ENCODE data around the gene ZNF311. TPM values are rescaled to one million over a fixed set of nuclear protein-coding genes. Genes with fewer than 3 reads are reported as not detected.
A peak's percentile ranks its signal among the peaks of the same experiment; 100 is the strongest.
"Not testable (repeated sequence)": the region's sequence is repeated elsewhere in the genome, so short reads cannot be mapped to it uniquely, and the experiment has no call there.

Gene ZNF311
- polyA plus RNA-seq, 1 donor from 2014 or later: not detected

DNA sequence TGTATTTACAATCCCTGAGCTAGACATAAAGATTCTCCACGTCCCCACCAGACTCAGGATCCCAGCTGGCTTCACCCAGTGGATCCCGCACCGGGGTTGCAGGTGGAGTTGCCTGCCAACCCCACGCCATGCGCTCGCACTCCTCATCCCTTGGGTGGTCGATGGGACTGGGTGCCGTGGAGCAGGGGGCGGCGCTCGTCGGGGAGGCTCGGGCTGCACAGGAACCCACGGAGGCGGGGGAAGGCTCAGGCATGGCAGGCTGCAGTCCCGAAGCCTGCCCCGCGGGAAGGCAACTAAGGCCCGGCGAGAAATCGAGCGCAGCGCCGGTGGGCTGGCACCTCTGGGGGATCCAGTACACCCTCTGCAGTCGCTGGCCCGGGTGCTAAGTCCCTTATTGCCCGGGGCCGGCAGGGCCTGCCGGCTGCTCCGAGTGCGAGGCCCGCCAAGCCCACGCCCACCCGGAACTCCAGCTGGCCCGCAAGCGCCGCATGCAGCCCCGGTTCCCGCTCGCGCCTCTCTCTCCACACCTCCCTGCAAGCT lies 55.4 kb downstream of the ZNF311 start:
- not testable (repeated sequence) for H3K27me3 Mint-ChIP-seq
- peak overlapping the region in 1 of 3 donors; percentile 59 for H3K27ac Mint-ChIP-seq

DNA sequence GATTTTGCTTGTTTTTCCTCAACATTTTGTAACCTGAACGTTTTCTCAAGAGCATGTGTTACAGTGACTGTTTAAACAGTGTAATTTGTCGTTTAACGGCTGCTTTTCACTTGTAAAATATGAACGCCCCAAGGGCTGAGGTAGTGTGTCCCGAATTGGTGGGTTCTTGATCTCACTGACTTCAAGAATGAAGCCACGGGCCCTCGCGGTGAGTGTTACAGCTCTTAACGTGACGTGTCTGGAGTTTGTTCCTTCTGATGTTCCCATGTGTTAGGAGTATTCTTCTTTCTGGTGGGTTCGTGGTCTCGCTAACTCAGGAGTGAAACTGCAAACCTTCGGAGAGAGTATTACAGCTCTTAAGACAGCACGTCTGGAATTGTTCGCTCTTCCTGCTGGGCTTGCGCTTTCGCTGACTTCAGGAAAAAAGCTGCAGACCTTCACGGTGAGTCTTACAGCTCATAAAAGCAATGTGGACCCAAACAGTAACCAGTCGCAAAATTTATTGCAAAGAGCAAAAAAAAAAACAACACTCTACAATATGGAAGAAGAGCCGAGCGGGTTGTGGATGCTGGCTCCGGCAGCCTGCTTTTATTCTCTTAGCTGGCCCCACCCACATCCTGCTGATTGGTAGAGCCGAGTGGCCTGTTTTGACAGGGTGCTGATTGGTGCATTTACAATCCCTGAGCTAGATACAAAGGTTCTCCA lies 56.2 kb downstream of the ZNF311 start:
- Mint-ChIP-seq H3K4me1 (peaks cover 14 to 36% (median 25%) of the 10 kb centered on the region in 3 donors), H3K27ac (peak overlapping the region in 1 of 3 donors; percentile 59), H3K4me3 (no peak overlapping the region), H3K9me3 (peaks cover 0 to 6% (median 0%) of the 10 kb centered on the region in 3 donors), H3K27me3 (peaks cover 9% of the 10 kb centered on the region), H3K36me3 (no peaks in the 10 kb centered on the region)

More for the DNA sequence above, 55.4 kb downstream of the ZNF311 start:
- H3K4me3 Mint-ChIP-seq, H3K9me3 Mint-ChIP-seq, H3K36me3 Mint-ChIP-seq: not testable (repeated sequence)
- peaks cover 8 to 31% (median 19%) of the 10 kb centered on the region in 3 donors for H3K4me1 Mint-ChIP-seq

DNA sequence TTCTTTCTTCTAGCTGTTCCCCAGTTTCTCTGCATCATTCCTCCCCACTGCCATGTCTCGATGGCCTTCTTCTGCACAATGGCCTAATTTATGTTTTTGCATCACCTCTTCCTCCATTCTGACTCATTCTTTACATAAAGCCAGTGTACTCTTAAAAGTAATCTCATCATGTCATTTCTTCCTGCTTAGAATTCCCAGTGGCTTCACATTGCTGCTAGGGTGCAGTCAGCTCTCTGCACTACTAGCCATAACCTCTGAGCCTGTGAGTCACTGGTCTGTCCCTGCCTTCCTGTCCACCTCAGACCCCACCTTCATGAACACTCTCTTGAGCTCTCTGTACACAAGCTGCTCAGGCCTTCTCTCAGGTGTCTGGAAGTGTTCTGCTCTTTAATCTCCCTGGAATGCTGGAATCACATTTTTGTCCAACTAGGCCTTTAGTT lies 57.3 kb downstream of the ZNF311 start:
- H3K36me3 Mint-ChIP-seq: no peaks in the 10 kb centered on the region
- H3K27ac Mint-ChIP-seq: no peak overlapping the region
- peaks cover 17 to 27% (median 23%) of the 10 kb centered on the region in 3 donors for H3K4me1 Mint-ChIP-seq
- peaks cover 2% of the 10 kb centered on the region for H3K27me3 Mint-ChIP-seq
- H3K4me3 Mint-ChIP-seq: no peak overlapping the region
- peaks cover 0 to 4% (median 0%) of the 10 kb centered on the region in 3 donors for H3K9me3 Mint-ChIP-seq

- Mint-ChIP-seq H3K9me3 (peaks cover 0 to 4% (median 0%) of the 10 kb centered on the region in 3 donors), H3K4me1 (peaks cover 17 to 25% (median 22%) of the 10 kb centered on the region in 3 donors), H3K27me3 (peaks cover 2% of the 10 kb centered on the region), H3K27ac (no peak overlapping the region), H3K36me3 (no peaks in the 10 kb centered on the region), H3K4me3 (no peak overlapping the region)
These were observed 57.9 kb downstream of the ZNF311 start for GRCh38 chr6:28947067-28947765.

DNA sequence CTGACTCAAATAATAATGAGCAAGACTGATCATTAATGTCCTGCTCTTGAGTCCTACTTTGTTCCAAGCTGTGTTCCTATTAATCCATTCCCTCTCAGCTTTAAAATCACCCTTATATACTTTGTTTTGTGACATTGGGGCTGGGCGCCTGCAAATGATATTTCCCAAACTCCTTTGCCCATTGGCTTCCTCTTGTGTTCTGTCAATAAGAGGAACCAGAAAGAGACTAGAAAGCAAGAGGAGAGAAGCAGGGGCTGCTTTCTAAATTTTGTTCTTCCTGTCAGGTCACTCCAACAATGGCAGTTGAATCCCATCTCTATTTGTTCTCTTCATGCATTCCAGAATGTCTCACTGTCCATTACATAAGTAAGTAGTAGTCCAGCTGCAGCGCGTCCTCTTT lies 59.8 kb downstream of the ZNF311 start:
- peak overlapping the region in 1 of 4 donors; percentile 91 for H3K4me3 Mint-ChIP-seq
- H3K9me3 Mint-ChIP-seq: peaks cover 0 to 4% (median 0%) of the 10 kb centered on the region in 3 donors
- H3K36me3 Mint-ChIP-seq: no peaks in the 10 kb centered on the region
- peaks cover 2% of the 10 kb centered on the region for H3K27me3 Mint-ChIP-seq
- H3K4me1 Mint-ChIP-seq: peaks cover 24 to 37% (median 31%) of the 10 kb centered on the region in 3 donors
- peak overlapping the region in 2 of 3 donors; percentile 68 to 95 for H3K27ac Mint-ChIP-seq

Other genes starting within 250 kb of the ZNF311 start
- gene TRIM27, start 81.3 kb downstream of the ZNF311 start, polyA plus RNA-seq: 60.1 TPM
- gene OR2W1, start 39.9 kb upstream of the ZNF311 start, polyA plus RNA-seq: not detected
- gene OR2B3, start 82.0 kb upstream of the ZNF311 start, polyA plus RNA-seq: not detected
- not detected for gene OR2J1, start 94.2 kb upstream of the ZNF311 start, polyA plus RNA-seq
- gene OR2J3, start 102.7 kb upstream of the ZNF311 start, polyA plus RNA-seq: not detected
- gene OR2J2, start 165.6 kb upstream of the ZNF311 start, polyA plus RNA-seq: not detected

All from IgD-negative memory B cell (primary cell).